ENCODE results near the gene TXNRD3.

DNA sequence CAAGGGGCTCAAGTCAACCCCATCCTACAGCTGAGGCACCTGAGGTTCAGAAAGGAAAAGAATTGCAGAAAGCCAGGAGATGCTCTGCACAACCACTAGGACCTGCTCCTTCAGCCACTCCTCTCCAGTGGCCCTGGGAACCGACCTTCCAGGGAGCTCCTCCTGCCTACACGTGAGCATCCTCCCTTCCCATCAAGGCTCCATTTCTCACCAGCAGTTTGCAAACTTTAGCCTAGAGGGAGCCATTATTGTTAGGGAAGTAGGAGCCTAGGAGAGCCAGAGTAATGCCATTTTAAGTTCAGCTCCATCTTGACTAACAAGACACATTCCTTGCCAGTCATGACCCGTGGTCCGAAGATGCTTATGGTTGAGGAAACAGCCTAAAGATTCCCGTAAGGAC, 37.9 kb upstream of the TXNRD3 start:
- TF ChIP-seq, protein P1, sequence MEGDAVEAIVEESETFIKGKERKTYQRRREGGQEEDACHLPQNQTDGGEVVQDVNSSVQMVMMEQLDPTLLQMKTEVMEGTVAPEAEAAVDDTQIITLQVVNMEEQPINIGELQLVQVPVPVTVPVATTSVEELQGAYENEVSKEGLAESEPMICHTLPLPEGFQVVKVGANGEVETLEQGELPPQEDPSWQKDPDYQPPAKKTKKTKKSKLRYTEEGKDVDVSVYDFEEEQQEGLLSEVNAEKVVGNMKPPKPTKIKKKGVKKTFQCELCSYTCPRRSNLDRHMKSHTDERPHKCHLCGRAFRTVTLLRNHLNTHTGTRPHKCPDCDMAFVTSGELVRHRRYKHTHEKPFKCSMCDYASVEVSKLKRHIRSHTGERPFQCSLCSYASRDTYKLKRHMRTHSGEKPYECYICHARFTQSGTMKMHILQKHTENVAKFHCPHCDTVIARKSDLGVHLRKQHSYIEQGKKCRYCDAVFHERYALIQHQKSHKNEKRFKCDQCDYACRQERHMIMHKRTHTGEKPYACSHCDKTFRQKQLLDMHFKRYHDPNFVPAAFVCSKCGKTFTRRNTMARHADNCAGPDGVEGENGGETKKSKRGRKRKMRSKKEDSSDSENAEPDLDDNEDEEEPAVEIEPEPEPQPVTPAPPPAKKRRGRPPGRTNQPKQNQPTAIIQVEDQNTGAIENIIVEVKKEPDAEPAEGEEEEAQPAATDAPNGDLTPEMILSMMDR (IDR thresholded peaks at IDR 0.05), result no peak
- TF ChIP-seq POLR2A (IDR thresholded peaks at IDR 0.05; ENCODE audit: low read length), result no peak
